Fibroblast of the aortic adventitia (primary cell): Measurements from ENCODE around the gene TUSC2. TPM values are rescaled to one million over a fixed set of nuclear protein-coding genes. Genes with fewer than 3 reads are reported as not detected.

Experiments used
- DNase-seq: peaks from one replicate; pipeline ENCODE4 v3.0.0-alpha.2; 2010; ENCODE audit warnings: low read depth
- H3K4me3 ChIP-seq: 2 replicates; pipeline ENCODE4 v1.5.1; 2011; ENCODE audit warnings: low read depth, mild to moderate bottlenecking, control low read depth, low read length, moderate library complexity
- CTCF ChIP-seq: IDR thresholded peaks from 2 replicates; pipeline ENCODE4 v1.5.1; 2011; ENCODE audit warnings: mild to moderate bottlenecking, low read length, control low read depth, inconsistent platforms; ENCODE audit not compliant: insufficient read depth
- total RNA-seq: library from RNA; depleted of rRNA; stranded (reverse); fragments of >200 nt; gene quantifications from 2 replicates; pipeline ENCODE4 v1.2.3, GENCODE V29; 2012; ENCODE audit warnings: low replicate concordance

The TUSC2 gene
- total RNA-seq, 1 donor: 15.5 TPM

DNA sequence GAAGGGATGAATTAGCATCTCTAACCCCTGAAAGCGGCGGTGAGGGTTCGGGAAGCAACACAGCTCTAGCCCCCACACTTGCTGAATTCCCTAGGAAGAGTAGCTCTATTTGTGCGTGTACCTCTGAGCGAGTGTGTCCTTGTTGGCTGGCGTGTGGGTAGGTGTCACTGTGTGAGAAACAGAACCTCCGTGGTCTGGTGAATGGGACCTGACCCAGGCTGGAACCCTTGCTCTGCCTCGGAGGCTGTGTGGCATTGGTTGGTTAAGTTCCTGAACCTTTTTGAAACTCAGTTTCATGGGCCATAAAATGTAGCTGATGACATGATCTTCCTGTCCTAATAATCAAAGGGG lies 31.7 kb upstream of the TUSC2 start:
- no peak for TF ChIP-seq CTCF
- no peak for DNase-seq
- H3K4me3 ChIP-seq: peak overlapping the region; percentile 55

DNA sequence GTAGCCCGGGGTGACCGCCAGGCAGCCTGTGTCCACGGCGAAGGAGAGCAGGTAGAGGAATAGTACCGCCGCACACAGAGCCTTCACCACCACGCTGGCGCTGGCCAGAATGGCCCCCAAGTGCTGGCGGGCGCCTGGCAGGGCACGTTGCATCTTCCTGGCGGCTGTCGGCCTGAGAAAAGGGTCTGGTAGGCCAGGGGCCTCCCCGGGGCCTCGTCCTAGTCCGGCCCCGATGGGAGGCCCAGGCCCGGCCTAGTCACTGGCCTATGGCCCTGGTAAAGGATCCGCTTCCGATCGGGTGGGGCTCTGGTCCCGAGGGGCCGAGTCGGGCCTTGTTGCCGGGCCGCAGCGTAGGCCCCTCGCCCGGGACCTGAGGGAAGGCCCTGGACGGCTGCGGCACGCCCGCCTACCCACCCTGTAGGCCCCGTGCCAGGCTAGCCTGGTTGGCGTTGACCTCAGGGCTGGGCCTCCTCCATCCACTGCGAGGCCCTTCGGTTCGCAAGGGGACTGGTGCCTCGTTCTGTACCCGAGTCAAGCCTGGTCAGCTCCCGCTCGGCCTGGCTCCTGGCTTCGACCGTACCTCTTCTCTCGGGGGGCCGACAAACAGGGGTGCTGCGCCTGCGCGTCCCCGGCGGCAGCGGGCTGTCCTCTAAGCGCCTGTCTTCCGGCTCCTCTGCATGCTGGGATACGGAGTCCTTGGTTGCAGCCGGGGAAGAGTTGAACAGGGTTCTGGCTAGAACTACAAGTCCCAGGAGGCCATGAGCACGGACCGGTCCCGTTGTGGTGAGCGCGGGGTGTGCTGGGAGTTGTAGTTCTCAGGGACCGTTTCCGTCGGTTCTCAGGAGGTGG lies 31.1 kb upstream of the TUSC2 start, which contains the start of gene TMEM115:
TMEM115 (minus strand) TSS at position 611 of the 849 bp plus-strand sequence; CDS start at position 153, 458 bp downstream.
- peak within 1 kb of the TSS; percentile 96 for H3K4me3 ChIP-seq
- peak; percentile 99 for DNase-seq
- TF ChIP-seq CTCF: no peak

DNA sequence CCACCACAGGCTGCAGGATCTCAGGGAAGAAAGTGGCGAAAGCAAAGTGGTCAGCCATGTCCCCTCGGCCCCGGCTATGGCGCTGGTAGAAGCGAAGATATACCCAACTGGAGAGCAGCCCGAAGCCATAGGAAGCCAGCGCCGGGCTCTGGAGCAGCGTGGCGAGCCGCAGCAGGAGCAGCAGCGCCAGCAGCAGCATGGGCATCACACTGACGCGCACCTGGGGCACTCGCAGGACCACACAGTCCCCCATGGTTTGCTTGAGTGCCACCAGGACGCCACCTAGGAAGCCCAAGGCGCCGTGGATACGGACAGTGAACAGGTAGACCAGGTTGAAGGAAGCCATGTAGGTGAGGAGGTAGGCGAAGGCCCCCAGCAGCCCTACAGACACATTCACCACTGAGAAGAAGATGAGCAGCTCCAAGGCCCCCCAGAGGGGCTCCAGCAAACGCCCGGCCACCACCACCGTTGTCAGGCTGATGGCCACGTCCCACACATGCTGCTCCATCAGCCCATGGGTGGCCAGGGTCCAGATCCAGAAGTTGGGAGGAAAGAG lies 30.4 kb upstream of the TUSC2 start:
- DNase-seq: no peak

GRCh38 chr3:50357481-50357880 lies 29.5 kb upstream of the TUSC2 start:
- H3K4me3 ChIP-seq: peak overlapping the region; percentile 96
- no peak for DNase-seq
- TF ChIP-seq CTCF: no peak

More for the DNA sequence above, 30.4 kb upstream of the TUSC2 start:
- H3K4me3 ChIP-seq: peak overlapping the region; percentile 96
- TF ChIP-seq CTCF: no peak

GRCh38 chr3:50356553-50356952 lies 28.5 kb upstream of the TUSC2 start:
- peak; percentile 40 for DNase-seq
- TF ChIP-seq CTCF: peak; percentile 13
- H3K4me3 ChIP-seq: peak overlapping the region; percentile 96

DNA sequence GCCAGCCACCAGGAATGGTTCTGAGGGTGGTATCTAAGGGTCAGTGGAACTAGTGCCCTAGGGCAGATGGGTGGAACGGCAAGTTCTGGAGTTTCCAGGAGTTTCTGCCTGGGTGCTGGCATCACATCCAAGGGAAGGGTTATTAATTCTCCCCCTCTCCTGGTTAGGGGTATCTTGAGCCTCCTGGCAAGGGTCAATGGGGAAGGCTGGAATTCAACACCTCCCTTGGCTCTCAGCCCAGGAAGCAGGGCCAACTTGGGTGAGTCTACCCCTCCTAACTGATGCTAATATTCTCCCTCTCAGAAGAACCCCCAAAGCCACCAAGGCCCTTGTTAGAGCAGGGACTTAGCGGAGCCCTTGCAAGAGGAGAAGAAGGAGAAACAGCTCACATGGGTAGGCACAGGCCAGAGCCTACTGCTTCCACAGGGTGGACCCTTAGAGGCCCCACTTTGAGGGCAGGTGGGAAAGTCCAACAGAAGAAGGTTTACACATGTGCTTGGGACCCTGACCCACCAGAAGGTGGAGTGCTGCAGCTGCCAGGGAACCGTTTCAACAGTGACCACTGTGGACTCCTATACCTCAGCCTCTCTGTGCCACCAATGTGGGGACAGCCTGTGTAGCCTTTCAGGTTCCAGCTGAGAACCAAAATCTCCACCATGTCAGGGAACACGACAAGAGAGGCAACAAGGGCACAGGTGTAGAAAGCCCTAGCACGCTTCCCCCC lies 28.0 kb upstream of the TUSC2 start:
- H3K4me3 ChIP-seq: peak overlapping the region; percentile 96
- DNase-seq: no peak
- no peak for TF ChIP-seq CTCF
